ENCODE results near the gene PPARGC1A.

PPARGC1A gene

GRCh38 chr4:23770011-23770410 lies 119.8 kb downstream of the PPARGC1A start:
- DNase-seq (ENCODE audit: low spot score): no peak

GRCh38 chr4:23769406-23769805 lies 120.4 kb downstream of the PPARGC1A start:
- DNase-seq (ENCODE audit: low spot score): no peak

GRCh38 chr4:23768541-23768940 lies 121.3 kb downstream of the PPARGC1A start:
- DNase-seq (ENCODE audit: low spot score): no peak

GRCh38 chr4:23766344-23766743 lies 123.5 kb downstream of the PPARGC1A start:
- DNase-seq (ENCODE audit: low spot score): no peak

GRCh38 chr4:23763559-23763958 lies 126.3 kb downstream of the PPARGC1A start:
- no peak for DNase-seq (ENCODE audit: low spot score)

GRCh38 chr4:23762551-23762950 lies 127.3 kb downstream of the PPARGC1A start:
- no peak for DNase-seq (ENCODE audit: low spot score)

- DNase-seq (ENCODE audit: low spot score): no peak
Measured at GRCh38 chr4:23759066-23759465, 130.8 kb downstream of the PPARGC1A start.

- DNase-seq (ENCODE audit: low spot score): no peak
Measured at GRCh38 chr4:23754688-23755087, 135.2 kb downstream of the PPARGC1A start.

GRCh38 chr4:23750125-23750524 lies 139.7 kb downstream of the PPARGC1A start:
- no peak for DNase-seq (ENCODE audit: low spot score)

- no peak for DNase-seq (ENCODE audit: low spot score)
Measured at GRCh38 chr4:23747281-23747735, 142.5 kb downstream of the PPARGC1A start.

GRCh38 chr4:23746672-23747071 lies 143.2 kb downstream of the PPARGC1A start:
- DNase-seq (ENCODE audit: low spot score): no peak

- DNase-seq (ENCODE audit: low spot score): no peak
Measured at GRCh38 chr4:23746027-23746426, 143.8 kb downstream of the PPARGC1A start.

- no peak for DNase-seq (ENCODE audit: low spot score)
Measured at GRCh38 chr4:23745377-23745776, 144.5 kb downstream of the PPARGC1A start.
